ENCODE measurements around the gene CERS1. TPM values are rescaled to one million over a fixed set of nuclear protein-coding genes. Genes with fewer than 3 reads are reported as not detected.
A peak's percentile ranks its signal among the peaks of the same experiment; 100 is the strongest.

The CERS1 gene
- total RNA-seq, 4 donors from 2014 or later = 0.39 to 0.57 TPM; not detected in 2

- DNase-seq (ENCODE audit: low spot score in 2 of 2) = no peak
- intact Hi-C loops (cut with DNase I; ENCODE audit: low total_unique reads) = no loop called here
- TF ChIP-seq POLR2A (IDR thresholded peaks at IDR 0.05) (no peak), CTCF (IDR thresholded peaks at IDR 0.05) (no peak)
- H3K4me3 ChIP-seq (ENCODE audit: low read depth, poor library complexity, severe bottlenecking) = no peak overlapping the region
- 56 to 68% methylated on average over 9 to 12 of the region's 12 CpGs for WGBS, 2 donors
These were observed 43.3 kb downstream of the CERS1 start for GRCh38 chr19:18852648-18853047.

- no peak overlapping the region for H3K4me3 ChIP-seq (ENCODE audit: low read depth, poor library complexity, severe bottlenecking)
- 94% methylated on average over 24 to 31 of the region's 31 CpGs for WGBS, 2 donors
- no peak for DNase-seq (ENCODE audit: low spot score in 2 of 2)
- TF ChIP-seq POLR2A (IDR thresholded peaks at IDR 0.05) (no peak), CTCF (IDR thresholded peaks at IDR 0.05) (no peak)
- intact Hi-C loops (cut with DNase I; ENCODE audit: low total_unique reads) = no loop called here
These were observed 44.2 kb downstream of the CERS1 start for GRCh38 chr19:18851673-18852325.

GRCh38 chr19:18850471-18851375 lies 45.2 kb downstream of the CERS1 start:
- H3K4me3 ChIP-seq (ENCODE audit: low read depth, poor library complexity, severe bottlenecking) = no peak overlapping the region
- DNase-seq (ENCODE audit: low spot score in 2 of 2) = no peak
- TF ChIP-seq CTCF (IDR thresholded peaks at IDR 0.05) = no peak
- TF ChIP-seq POLR2A (IDR thresholded peaks at IDR 0.05) = no peak
- 67 to 68% methylated on average over 22 to 27 of the region's 27 CpGs for WGBS, 2 donors
- intact Hi-C loops (cut with DNase I; ENCODE audit: low total_unique reads) = no loop called here

- 54% methylated on average over 16 of the region's 16 CpGs for WGBS, 2 donors
- TF ChIP-seq CTCF (IDR thresholded peaks at IDR 0.05) (no peak), POLR2A (IDR thresholded peaks at IDR 0.05) (no peak)
- intact Hi-C loops (cut with DNase I; ENCODE audit: low total_unique reads) = loop anchor here (10.0 kb wide), 2 partner anchors 255 to 395 kb away; no protein-coding TSS in a partner anchor
- DNase-seq (ENCODE audit: low spot score in 2 of 2) = no peak
- no peak overlapping the region for H3K4me3 ChIP-seq (ENCODE audit: low read depth, poor library complexity, severe bottlenecking)
These were observed 46.0 kb downstream of the CERS1 start for GRCh38 chr19:18849838-18850400.

- no peak overlapping the region for H3K4me3 ChIP-seq (ENCODE audit: low read depth, poor library complexity, severe bottlenecking)
- WGBS, 2 donors = 17 to 23% methylated on average over 23 of the region's 23 CpGs
- peak; percentile 70 to 90 for DNase-seq (ENCODE audit: low spot score in 2 of 2)
- intact Hi-C loops (cut with DNase I; ENCODE audit: low total_unique reads) = loop anchor here (10.0 kb wide), 2 partner anchors 254 to 394 kb away; no protein-coding TSS in a partner anchor
- TF ChIP-seq POLR2A (IDR thresholded peaks at IDR 0.05) (no peak), CTCF (IDR thresholded peaks at IDR 0.05) (no peak)
These were observed 46.9 kb downstream of the CERS1 start for GRCh38 chr19:18848878-18849661.
